Common myeloid progenitor, CD34-positive (primary cell): ENCODE measurements around the gene INO80C.
"Not testable (repeated sequence)": the region's sequence is repeated elsewhere in the genome, so short reads cannot be mapped to it uniquely, and the experiment has no call there.

Experiments
- CTCF ChIA-PET: fragments of 350-600 bp; sonication (Branson Sonifier 250); formaldehyde crosslinking; loops from one replicate; lab custom pipeline; 2021; ENCODE audit warnings: antibody characterized with exemption; lab: Charles Lee
- POLR2A ChIA-PET: fragments of 350-600 bp; sonication (Branson Sonifier 250); formaldehyde crosslinking; loops from one replicate; lab custom pipeline; 2021; ENCODE audit warnings: antibody characterized with exemption; lab: Charles Lee
- DNase-seq, 3 donors: peaks; one replicate each; pipeline versions ENCODE4 v3.0.0 to v3.0.0-alpha.2; 2013
- H3K27ac ChIP-seq, 2 experiments: 1 replicate in 1 of 2; 2 replicates in 1 of 2; pipeline ENCODE4 v1.7.0; 2013; ENCODE audit warnings: inconsistent platforms in 2 of 2, low read length in 2 of 2, mild to moderate bottlenecking in 2 of 2, low read depth in 1 of 2, moderate library complexity in 1 of 2; ENCODE audit not compliant: severe bottlenecking in 2 of 2, insufficient read depth in 1 of 2, poor library complexity in 1 of 2
- H3K27me3 ChIP-seq, 5 experiments: replicated peaks in 2 of 5; 1 replicate in 3 of 5; 2 replicates in 2 of 5; pipeline versions ENCODE4 v1.6.1 to v1.7.0; 2013; ENCODE audit warnings: low read length in 4 of 5, mild to moderate bottlenecking in 2 of 5, moderate library complexity in 2 of 5, inconsistent platforms in 1 of 5; ENCODE audit not compliant: insufficient read depth in 5 of 5, control insufficient read depth in 4 of 5
- H3K36me3 ChIP-seq, 4 experiments: 1 replicate in 2 of 4; 2 replicates in 2 of 4; pipeline versions ENCODE4 v1.6.1 to v1.7.0; 2013; ENCODE audit warnings: low read length in 3 of 4, control low read depth in 1 of 4, mild to moderate bottlenecking in 1 of 4; ENCODE audit not compliant: control insufficient read depth in 4 of 4, insufficient read depth in 4 of 4
- H3K4me1 ChIP-seq, 4 experiments: 1 replicate in 3 of 4; 2 replicates in 1 of 4; pipeline versions ENCODE4 v1.6.1 to v1.7.1; 2013; ENCODE audit warnings: low read length in 3 of 4, mild to moderate bottlenecking in 3 of 4, control low read depth in 1 of 4, inconsistent platforms in 1 of 4, moderate library complexity in 1 of 4; ENCODE audit not compliant: control insufficient read depth in 4 of 4, insufficient read depth in 4 of 4; ENCODE audit errors: control extremely low read depth in 1 of 4
- H3K4me3 ChIP-seq, 7 experiments: 1 replicate in 4 of 7; 2 replicates in 3 of 7; pipeline versions ENCODE4 v1.5.1 to v1.7.0; 2013; ENCODE audit warnings: mild to moderate bottlenecking in 7 of 7, low read length in 6 of 7, moderate library complexity in 6 of 7, inconsistent platforms in 2 of 7, low read depth in 2 of 7, control low read depth in 1 of 7; ENCODE audit not compliant: insufficient read depth in 4 of 7, control insufficient read depth in 1 of 7; ENCODE audit errors: extremely low read depth in 1 of 7
- H3K9me3 ChIP-seq, 5 experiments: 1 replicate in 4 of 5; 2 replicates in 1 of 5; pipeline versions ENCODE4 v1.6.1 to v1.7.1; 2013; ENCODE audit warnings: low read length in 4 of 5, mild to moderate bottlenecking in 2 of 5, inconsistent platforms in 1 of 5, low read depth in 1 of 5, moderate library complexity in 1 of 5; ENCODE audit not compliant: control insufficient read depth in 4 of 5, insufficient read depth in 2 of 5; ENCODE audit errors: control extremely low read depth in 1 of 5
- WGBS: methylation state at CpG from one replicate; pipeline ENCODE4 v1.1.5; 2013; ENCODE audit not compliant: insufficient coverage; 5-methylcytosine and 5-hydroxymethylcytosine counted together

INO80C gene

DNA sequence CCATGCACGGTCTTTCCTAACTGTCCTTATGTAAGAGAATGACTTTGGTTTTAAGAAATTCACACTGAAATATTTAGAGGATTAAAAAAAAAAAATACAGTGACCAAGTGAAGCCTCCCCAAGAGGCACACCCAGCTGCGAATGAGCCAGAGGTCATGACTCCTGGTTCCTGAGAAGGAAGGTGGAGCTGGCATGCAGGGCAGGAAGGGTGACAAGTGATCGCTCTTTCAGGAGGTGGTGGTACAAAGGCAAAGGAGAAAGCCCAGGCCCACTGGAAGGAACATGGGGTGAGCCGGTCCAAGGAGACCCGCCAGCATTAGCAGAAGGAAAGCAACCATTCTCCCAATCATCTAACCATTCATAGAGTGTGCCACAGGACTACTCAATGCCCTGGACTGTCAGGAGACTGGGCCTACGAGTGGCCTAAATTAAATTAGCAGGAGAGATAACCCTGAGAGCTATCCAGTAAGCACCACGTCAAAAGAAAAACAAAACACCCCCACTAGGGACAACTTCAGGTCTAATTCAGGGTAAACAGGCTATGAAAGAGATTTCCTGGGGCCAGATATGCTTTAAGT, 7.8 kb downstream of the INO80C start:
- POLR2A ChIA-PET = no interaction called here

DNA sequence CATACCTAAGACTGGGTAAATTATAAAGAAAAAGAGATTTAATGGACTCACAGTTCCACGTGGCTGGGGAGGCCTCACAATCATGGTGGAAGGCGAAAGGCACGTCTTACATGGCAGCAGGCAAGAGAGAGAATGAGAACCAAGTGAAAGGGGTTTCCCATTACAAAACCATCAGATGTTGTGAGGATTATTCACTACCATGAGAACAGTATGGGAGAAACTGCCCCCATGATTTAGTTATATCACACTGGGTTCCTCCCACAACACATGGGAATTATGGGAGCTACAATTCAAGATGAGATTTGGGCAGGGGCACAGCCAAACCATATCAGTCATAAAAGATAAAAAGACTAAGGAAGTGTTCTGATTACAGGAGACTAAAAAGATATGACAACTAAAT, 8.5 kb downstream of the INO80C start:
- CTCF ChIA-PET, POLR2A ChIA-PET: not testable (repeated sequence)
- 95% methylated on average over 3 of the region's 3 CpGs for WGBS

More for the DNA sequence above, 7.8 kb downstream of the INO80C start:
- H3K4me1 ChIP-seq = peaks cover 4 to 27% (median 23%) of the 10 kb centered on the region in 4 experiments
- no peak for DNase-seq
- H3K27ac ChIP-seq = no peak overlapping the region
- H3K36me3 ChIP-seq = no peaks in the 10 kb centered on the region
- H3K27me3 ChIP-seq = no peaks in the 10 kb centered on the region
- H3K9me3 ChIP-seq = no peaks in the 10 kb centered on the region
- CTCF ChIA-PET = interaction anchor here (0.6 kb wide), 1 partner anchor 152 kb away, joined by 3 read pairs; no protein-coding TSS in a partner anchor
- no peak overlapping the region for H3K4me3 ChIP-seq
- 100% methylated on average over 5 of the region's 7 CpGs for WGBS

DNA sequence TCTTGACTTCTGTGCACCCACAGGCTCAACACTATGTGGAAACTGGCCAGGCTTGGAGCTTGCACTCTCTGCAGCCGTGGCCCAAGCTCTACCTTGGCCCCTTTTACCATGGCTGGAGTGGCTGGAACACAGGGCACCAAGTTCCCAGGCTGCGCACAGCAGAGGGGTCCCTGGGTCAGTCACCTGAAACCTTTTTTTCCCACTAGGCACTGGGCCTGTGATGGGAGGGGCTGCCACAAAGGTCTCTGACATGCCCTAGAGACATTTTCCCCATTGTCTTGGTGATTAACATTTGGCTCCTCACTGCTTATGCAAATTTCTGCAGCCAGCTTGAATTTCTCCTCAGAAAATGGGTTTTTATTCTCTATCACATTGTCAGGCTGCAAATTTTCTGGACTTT, 9.4 kb downstream of the INO80C start:
- CTCF ChIA-PET, H3K9me3 ChIP-seq, H3K27ac ChIP-seq, H3K4me3 ChIP-seq, H3K36me3 ChIP-seq, DNase-seq, POLR2A ChIA-PET, H3K27me3 ChIP-seq: not testable (repeated sequence)
- WGBS = 90% methylated on average over 2 of the region's 2 CpGs
- H3K4me1 ChIP-seq = peaks cover 4 to 21% (median 15%) of the 10 kb centered on the region in 4 experiments

More for the DNA sequence above, 8.5 kb downstream of the INO80C start:
- DNase-seq, H3K27ac ChIP-seq, H3K36me3 ChIP-seq, H3K27me3 ChIP-seq, H3K4me3 ChIP-seq, H3K9me3 ChIP-seq: not testable (repeated sequence)
- peaks cover 4 to 21% (median 17%) of the 10 kb centered on the region in 4 experiments for H3K4me1 ChIP-seq

DNA sequence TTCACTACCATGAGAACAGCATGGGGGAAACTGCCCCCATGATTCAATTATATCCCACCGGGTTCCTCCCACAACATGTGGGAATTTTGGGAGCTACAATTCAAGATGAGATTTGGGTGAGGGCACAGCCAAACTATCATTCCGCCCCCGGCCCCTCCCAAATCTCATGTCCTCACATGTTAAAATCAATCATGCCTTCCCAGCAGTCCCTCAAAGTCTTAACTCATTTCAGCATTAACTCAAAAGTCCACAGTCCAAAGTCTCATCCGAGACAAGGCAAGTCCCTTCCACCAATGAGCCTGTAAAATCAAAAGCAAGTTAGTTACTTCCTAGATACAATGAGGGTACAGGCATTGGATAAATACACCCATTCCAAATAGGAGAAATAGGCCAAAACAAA, 10.2 kb downstream of the INO80C start:
- peaks cover 8 to 25% (median 19%) of the 10 kb centered on the region in 4 experiments for H3K4me1 ChIP-seq
- DNase-seq, H3K27ac ChIP-seq, H3K36me3 ChIP-seq, H3K4me3 ChIP-seq, POLR2A ChIA-PET, H3K9me3 ChIP-seq, H3K27me3 ChIP-seq: not testable (repeated sequence)
- CTCF ChIA-PET = interaction anchor here (0.9 kb wide), 1 partner anchor 24 kb away, joined by 4 read pairs; no protein-coding TSS in a partner anchor
- 93% methylated on average over 3 of the region's 4 CpGs for WGBS

DNA sequence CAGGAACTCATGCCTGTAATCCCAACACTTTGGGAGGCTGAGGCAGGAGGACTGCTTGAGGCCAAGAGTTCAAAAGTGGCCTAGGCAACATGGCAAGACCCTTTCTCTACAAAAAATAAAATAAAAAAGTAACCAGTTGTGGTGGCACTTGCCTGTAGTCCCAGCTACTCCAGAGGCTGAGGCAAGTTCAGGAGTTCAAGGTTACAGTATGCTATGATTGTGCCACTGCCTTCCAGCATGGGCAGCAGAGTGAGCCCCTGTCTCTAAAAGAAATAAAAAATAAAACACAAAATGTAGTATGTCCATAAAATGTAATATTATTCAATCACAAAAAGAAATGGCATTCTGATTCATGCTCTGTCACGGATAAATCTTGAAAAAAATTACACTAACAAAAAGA, 11.9 kb downstream of the INO80C start:
- no peak for DNase-seq
- Histone ChIP-seq H3K27ac (no peak overlapping the region), H3K9me3 (no peaks in the 10 kb centered on the region), H3K4me3 (no peak overlapping the region), H3K27me3 (no peaks in the 10 kb centered on the region), H3K36me3 (no peaks in the 10 kb centered on the region), H3K4me1 (peaks cover 4 to 16% (median 13%) of the 10 kb centered on the region in 4 experiments)
- ChIA-PET POLR2A (interaction anchor here (0.7 kb wide), 1 partner anchor 8 kb away, joined by 8 read pairs; no protein-coding TSS in a partner anchor), CTCF (interaction anchor here (0.6 to 1.6 kb wide), 2 partner anchors 12 to 39 kb away, joined by 3 read pairs; no protein-coding TSS in a partner anchor)
- WGBS = no CpG with 5 or more reads among the region's 1 CpG

DNA sequence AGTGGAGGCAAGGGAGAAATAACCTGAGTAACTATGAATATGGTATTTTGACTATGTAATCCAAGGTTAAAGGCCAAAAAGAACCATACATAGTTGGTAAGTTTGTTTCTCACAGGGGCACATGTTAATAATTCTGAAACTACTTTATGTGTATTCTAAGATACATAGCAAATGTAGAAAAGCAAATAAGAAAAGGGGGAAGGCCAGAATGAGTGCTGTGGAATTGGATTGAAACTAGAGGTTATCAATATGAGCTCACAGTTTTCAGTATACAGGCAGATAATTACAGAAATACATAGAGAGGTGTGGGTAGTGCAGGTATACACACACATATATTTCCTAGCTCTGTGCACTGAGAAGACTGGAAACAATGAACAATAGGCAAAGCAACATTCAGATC, 13.7 kb downstream of the INO80C start:
- H3K9me3 ChIP-seq = no peaks in the 10 kb centered on the region
- H3K27ac ChIP-seq = no peak overlapping the region
- H3K4me3 ChIP-seq = no peak overlapping the region
- peaks cover 4 to 12% (median 10%) of the 10 kb centered on the region in 4 experiments for H3K4me1 ChIP-seq
- H3K36me3 ChIP-seq = no peaks in the 10 kb centered on the region
- CTCF ChIA-PET = interaction anchor here (1.1 kb wide), 1 partner anchor 11 kb away, joined by 3 read pairs; no protein-coding TSS in a partner anchor
- DNase-seq = no peak
- POLR2A ChIA-PET = no interaction called here
- H3K27me3 ChIP-seq = no peaks in the 10 kb centered on the region

DNA sequence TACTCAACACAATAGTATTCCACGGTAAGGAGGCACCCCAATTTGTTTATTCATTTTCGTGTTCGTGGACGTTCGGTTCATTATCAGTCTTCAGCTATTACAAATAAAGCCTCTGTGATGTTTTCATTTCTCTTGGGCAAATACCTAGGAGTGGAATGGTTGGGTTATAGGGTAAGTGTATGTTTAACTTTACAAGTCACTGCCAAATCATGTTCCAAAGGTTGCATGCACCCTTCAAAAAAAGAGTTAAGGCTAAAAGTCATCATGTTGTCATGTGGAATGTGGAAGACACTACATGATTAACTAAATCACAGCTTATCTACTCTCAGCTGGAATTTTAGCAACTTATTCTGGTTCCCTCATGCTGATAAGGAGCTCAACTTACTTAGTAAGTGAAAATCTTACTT, 15.8 kb downstream of the INO80C start:
- WGBS = no CpG with 5 or more reads among the region's 5 CpGs
- DNase-seq = no peak
- Histone ChIP-seq H3K36me3 (peaks cover 0 to 3% (median 1%) of the 10 kb centered on the region in 4 experiments), H3K4me1 (peaks cover 4 to 12% (median 11%) of the 10 kb centered on the region in 4 experiments), H3K9me3 (no peaks in the 10 kb centered on the region), H3K4me3 (no peak overlapping the region), H3K27me3 (no peaks in the 10 kb centered on the region), H3K27ac (no peak overlapping the region)
- POLR2A ChIA-PET = no interaction called here
- CTCF ChIA-PET = interaction anchor here (0.7 to 1.3 kb wide), 5 partner anchors 10 to 49 kb away, joined by 3 to 4 read pairs (median 3); no protein-coding TSS in a partner anchor
